K562 (cell line): ENCODE measurements around the gene RAB6C. TPM values are rescaled to one million over a fixed set of nuclear protein-coding genes. Genes with fewer than 3 reads are reported as not detected.

Experiments used
- ATAC-seq: fragments of 200-7000 bp; cut with Tn5 transposase; 3 replicates; pipeline ENCODE4 v1.9.1; 2020; ENCODE audit warnings: moderate library complexity
- BruUV-seq: library from RNA; stranded (reverse); fragments of 400-500 nt; replicated peaks from 2 replicates; lab custom pipeline; 2021; lab: Mats Ljungman, UMichigan
- CTCF ChIA-PET: fragments of 300-600 bp; formaldehyde crosslinking; extraction: SDS; loops from one replicate; lab custom pipeline; 2021; ENCODE audit warnings: low intra/inter-chr PET ratio; lab: Yijun Ruan, JAX
- POLR2A ChIA-PET: fragments of 300-600, 350-650 bp; sonication (Branson Sonifier 250); formaldehyde crosslinking; extraction: SDS; loops from one replicate; lab custom pipeline; 2021; ENCODE audit warnings: antibody characterized with exemption, inconsistent platforms; lab: Yijun Ruan, JAX
- DNase-seq, 4 experiments: peaks; one replicate each; pipeline versions ENCODE4 v3.0.0 to v3.0.0-alpha.2; 2011 to 2018; ENCODE audit warnings: low spot score in 3 of 4, mixed read lengths in 3 of 4; ENCODE audit errors: extremely low read depth in 1 of 4
- FAIRE-seq: peaks from 2 replicates; lab custom pipeline; 2011; peaks lifted over from hg19 to GRCh38; lab: Jason Lieb, UNC
- H2AFZ ChIP-seq: 2 replicates; pipeline ENCODE4 v1.6.0; 2011; ENCODE audit warnings: low read depth, low read length, control low read depth, inconsistent platforms
- H3K27ac ChIP-seq: fragments of 200-600 bp; 3 replicates; pipeline ENCODE4 v1.8.0; 2011; ENCODE audit warnings: low read depth, mild to moderate bottlenecking, control low read depth, inconsistent platforms, low read length, moderate library complexity, mixed read lengths; ENCODE audit errors: extremely low read depth
- H3K27me3 ChIP-seq, 2 experiments: fragments of 300-600 bp in 1 of 2; 2 replicates in 1 of 2; 3 replicates in 1 of 2; pipeline versions ENCODE4 v1.6.0 to v1.8.0; 2011; ENCODE audit warnings: inconsistent platforms in 2 of 2, low read length in 2 of 2, mild to moderate bottlenecking in 1 of 2, mixed read lengths in 1 of 2, moderate library complexity in 1 of 2; ENCODE audit not compliant: control insufficient read depth in 2 of 2, insufficient read depth in 2 of 2
- H3K36me3 ChIP-seq: fragments of 300-600 bp; 3 replicates; pipeline ENCODE4 v1.8.0; 2011; ENCODE audit warnings: mild to moderate bottlenecking, low read length, inconsistent platforms; ENCODE audit not compliant: control insufficient read depth, insufficient read depth
- H3K4me1 ChIP-seq, 2 experiments: fragments of 200-600 bp in 1 of 2; replicated peaks in 1 of 2; 2 replicates in 1 of 2; 3 replicates in 1 of 2; pipeline versions ENCODE4 v1.5.1 to v1.8.0; 2011; ENCODE audit warnings: inconsistent platforms in 2 of 2, low read length in 2 of 2, mild to moderate bottlenecking in 1 of 2, mixed read lengths in 1 of 2, moderate library complexity in 1 of 2; ENCODE audit not compliant: control insufficient read depth in 2 of 2, insufficient read depth in 2 of 2
- H3K4me2 ChIP-seq: 2 replicates; pipeline ENCODE4 v1.6.1; 2011; ENCODE audit warnings: low read length, control low read depth, inconsistent platforms, mixed read lengths; ENCODE audit not compliant: insufficient read depth
- H3K4me3 ChIP-seq: fragments of 200-600 bp; sonication (generic), shearing (Covaris generic); 2 replicates; pipeline ENCODE4 v1.5.1; 2016; ENCODE audit warnings: control low read depth, inconsistent platforms
- H3K79me2 ChIP-seq: fragments of 200-600 bp; 3 replicates; pipeline ENCODE4 v1.8.0; 2011; ENCODE audit warnings: low read length, inconsistent platforms; ENCODE audit not compliant: control insufficient read depth, insufficient read depth
- H3K9ac ChIP-seq, 2 experiments: 2 replicates each; pipeline versions ENCODE4 v1.6.0 to v1.6.1; 2011; ENCODE audit warnings: low read depth in 2 of 2, low read length in 2 of 2, control low read depth in 1 of 2, inconsistent platforms in 1 of 2, mild to moderate bottlenecking in 1 of 2, mixed read lengths in 1 of 2; ENCODE audit not compliant: insufficient read depth in 1 of 2
- H3K9me1 ChIP-seq: one replicate; pipeline ENCODE4 v1.6.0; 2011; ENCODE audit warnings: inconsistent platforms, mild to moderate bottlenecking, low read length, moderate library complexity; ENCODE audit not compliant: control insufficient read depth, insufficient read depth
- H3K9me3 ChIP-seq: replicated peaks from 2 replicates; pipeline ENCODE4 v1.5.1; 2011; ENCODE audit warnings: low read depth, low read length, inconsistent platforms; ENCODE audit not compliant: control insufficient read depth, insufficient read depth
- H4K20me1 ChIP-seq: replicated peaks from 2 replicates; pipeline ENCODE4 v1.6.1; 2011; ENCODE audit warnings: low read length, inconsistent platforms, mixed read lengths; ENCODE audit not compliant: control insufficient read depth, insufficient read depth
- CBFB ChIP-seq: sonication (generic); formaldehyde crosslinking; IDR thresholded peaks from 2 replicates; pipeline ENCODE4 v1.4.0; 2020; ENCODE audit warnings: mild to moderate bottlenecking, missing genetic modification reagents
- E2F3 ChIP-seq: fragments of 250-450 bp; sonication (Bioruptor Pico); IDR thresholded peaks from 2 replicates; pipeline ENCODE4 v1.4.0; 2020; ENCODE audit warnings: mild to moderate bottlenecking
- FOXJ3 ChIP-seq: sonication (generic); formaldehyde crosslinking; IDR thresholded peaks from 2 replicates; pipeline ENCODE4 v1.4.0; 2020; ENCODE audit warnings: mild to moderate bottlenecking, missing genetic modification reagents
- HBP1 ChIP-seq: fragments of 450-650 bp; formaldehyde crosslinking; IDR thresholded peaks from 2 replicates; pipeline ENCODE4 v1.4.0; 2022; ENCODE audit warnings: missing genetic modification characterization
- KHSRP ChIP-seq: fragments of 450-650 bp; IDR thresholded peaks from 2 replicates; pipeline ENCODE4 v1.6.1; 2017
- KLF6 ChIP-seq: fragments of 250-450 bp; sonication (Bioruptor Pico); IDR thresholded peaks from 2 replicates; pipeline ENCODE4 v1.4.0; 2020; ENCODE audit warnings: mild to moderate bottlenecking, moderate library complexity, borderline replicate concordance
- MTA3 ChIP-seq: fragments of 450-650 bp; formaldehyde crosslinking; IDR thresholded peaks from 2 replicates; pipeline ENCODE4 v1.6.1; 2017; ENCODE audit warnings: mild to moderate bottlenecking, borderline replicate concordance
- MTF1 ChIP-seq: fragments of 250-450 bp; sonication (Bioruptor Pico); IDR thresholded peaks from 2 replicates; pipeline ENCODE4 v1.9.0; 2021; ENCODE audit warnings: moderate library complexity, mild to moderate bottlenecking, inconsistent platforms, borderline replicate concordance
- RUNX1 ChIP-seq: sonication (generic); IDR thresholded peaks from 2 replicates; pipeline ENCODE4 v1.6.1; 2016; ENCODE audit warnings: antibody characterized with exemption, low read depth
- SPI1 ChIP-seq: IDR thresholded peaks from 2 replicates; pipeline ENCODE4 v1.6.1; 2011; ENCODE audit warnings: low read depth, low read length, control low read depth, borderline replicate concordance
- TCF3 ChIP-seq: sonication (generic); formaldehyde crosslinking; IDR thresholded peaks from 2 replicates; pipeline ENCODE4 v1.4.0; 2020; ENCODE audit warnings: mild to moderate bottlenecking, missing genetic modification reagents
- ZBTB11 ChIP-seq, 3 experiments: fragments of 200-800 bp in 1 of 3; fragments of 250-450 bp in 1 of 3; fragments of 450-650 bp in 1 of 3; sonication (Bioruptor Pico) in 1 of 3; sonication (Bioruptor generic) in 1 of 3; formaldehyde crosslinking in 1 of 3; IDR thresholded peaks; 2 replicates each; pipeline versions ENCODE4 v1.6.1 to v1.8.0; 2016 to 2022; ENCODE audit warnings: mild to moderate bottlenecking in 2 of 3, missing genetic modification characterization in 2 of 3, missing compliant biosample characterization in 1 of 3, moderate library complexity in 1 of 3
- ZBTB8A ChIP-seq: fragments of 450-650 bp; IDR thresholded peaks from 2 replicates; pipeline ENCODE4 v1.6.1; 2018; ENCODE audit warnings: mild to moderate bottlenecking, moderate library complexity; ENCODE audit not compliant: partially characterized antibody
- ZNF551 ChIP-seq: fragments of 250-450 bp; sonication (Bioruptor Pico); IDR thresholded peaks from 2 replicates; pipeline ENCODE4 v1.5.0; 2021; ENCODE audit warnings: mild to moderate bottlenecking, moderate library complexity
- ZNF583 ChIP-seq: fragments of 250-450 bp; sonication (Bioruptor Pico); IDR thresholded peaks from 2 replicates; pipeline ENCODE4 v1.4.0; 2020
- ZSCAN29 ChIP-seq: fragments of 450-650 bp; IDR thresholded peaks from 2 replicates; pipeline ENCODE4 v1.6.1; 2017
- ZZZ3 ChIP-seq: fragments of 450-650 bp; IDR thresholded peaks from 2 replicates; pipeline ENCODE4 v1.6.1; 2016; ENCODE audit warnings: antibody characterized with exemption, mild to moderate bottlenecking, moderate library complexity
- WGBS: fragments of 100-300 bp; shearing (Covaris generic); methylation state at CpG from one replicate; pipeline ENCODE4 v1.1.6; 2016; ENCODE audit warnings: low coverage, mixed read lengths; ENCODE audit not compliant: insufficient coverage; ENCODE audit errors: missing lambda C conversion rate; 5-methylcytosine and 5-hydroxymethylcytosine counted together
- in situ Hi-C: fragments of 300-500 bp; cut with MboI; formaldehyde crosslinking; loops from 4 replicates; pipeline ENCODE4 v1.15.0; 2018; ENCODE audit warnings: inconsistent platforms, mixed read lengths
- intact Hi-C: fragments of 100-400 bp; cut with micrococcal nuclease; formaldehyde crosslinking; loops from 2 replicates; pipeline ENCODE4 v1.14.2; 2022
- polyA plus RNA-seq, 8 experiments: library from polyadenylated mRNA; depleted of rRNA in 4 of 8; stranded (reverse) in 5 of 8; unstranded in 3 of 8; fragments of >200 nt; fragmentation: Nextera tagmentation in 2 of 8; fragmentation: Illumina TruSeq in 1 of 8; extraction: Ambion mirVana in 2 of 8; extraction: Trizol in 1 of 8; gene quantifications; 2 replicates each; pipeline versions ENCODE4 v1.2.1 to v1.2.3, GENCODE V29; 2011 to 2014; ENCODE audit warnings: inconsistent platforms in 1 of 8, missing spikeins in 1 of 8
- total RNA-seq, 7 experiments: library from RNA; depleted of rRNA in 6 of 7; stranded (reverse); fragments of >200 nt in 6 of 7; fragmentation: Illumina TruSeq in 2 of 7; extraction: Trizol in 2 of 7; gene quantifications; 2 replicates each; pipeline versions ENCODE4 v1.2.1 to v1.2.3, GENCODE V29; 2011 to 2021; ENCODE audit warnings: low replicate concordance in 1 of 7

RAB6C gene
- total and polyA plus RNA-seq, 9 of the 15 experiments (the other 6 are each of a cell fraction or from before 2014, with no cell fraction given), result not detected

DNA sequence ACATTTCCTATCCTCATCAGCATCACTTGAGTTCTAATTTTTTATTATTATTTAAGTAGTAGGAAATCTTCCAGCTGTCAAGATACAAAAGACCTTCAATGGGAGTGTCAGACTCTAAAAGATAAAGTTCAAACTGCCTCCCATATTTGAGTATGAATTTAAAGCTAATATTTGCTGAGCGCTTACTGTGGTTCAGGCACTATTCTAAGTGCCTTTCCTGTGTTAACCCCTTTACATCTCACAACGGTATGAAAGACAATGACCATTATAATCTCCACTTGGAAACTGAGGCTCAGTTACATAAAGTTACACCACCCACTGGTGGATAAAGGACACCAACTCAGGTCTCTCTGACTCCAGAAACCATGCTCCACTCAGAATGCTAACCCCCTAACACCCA is 39.9 kb downstream of the RAB6C start:
- H3K79me2 ChIP-seq, result no peaks in the 10 kb centered on the region
- H3K27ac ChIP-seq, result no peak overlapping the region
- no peaks in the 10 kb centered on the region for H3K27me3 ChIP-seq
- CTCF ChIA-PET, result no interaction called here
- POLR2A ChIA-PET, result no interaction called here
- FAIRE-seq, result no peak
- 0% methylated on average over 2 of the region's 2 CpGs for WGBS
- no peaks in the 10 kb centered on the region for H4K20me1 ChIP-seq
- no TSS peak for BruUV-seq
- H3K4me2 ChIP-seq, result no peak overlapping the region
- TF ChIP-seq ZSCAN29 (no peak), ZNF551 (CRISPR knock-in tag) (no peak), CBFB (CRISPR knock-in tag) (no peak), ZZZ3 (no peak), SPI1 (no peak), HBP1 (CRISPR knock-in tag) (no peak), ZNF583 (no peak), KLF6 (no peak), MTA3 (no peak), RUNX1 (no peak), ZBTB11 (CRISPR knock-in tag; IDR thresholded peaks at IDR 0.05) (no peak), TCF3 (CRISPR knock-in tag) (no peak), E2F3 (CRISPR knock-in tag) (no peak), ZBTB8A (no peak), KHSRP (no peak), FOXJ3 (CRISPR knock-in tag) (no peak), MTF1 (CRISPR knock-in tag) (no peak)
- intact Hi-C loops, result no loop called here
- H3K9ac ChIP-seq, result no peak overlapping the region
- ATAC-seq, result no peak
- in situ Hi-C loops, result no loop called here
- H3K4me3 ChIP-seq, result no peak overlapping the region
- no peaks in the 10 kb centered on the region for H3K4me1 ChIP-seq
- no peak overlapping the region for H2AFZ ChIP-seq
- H3K36me3 ChIP-seq, result no peaks in the 10 kb centered on the region
- H3K9me3 ChIP-seq, result no peaks in the 10 kb centered on the region
- DNase-seq, result no peak
- H3K9me1 ChIP-seq, result no peaks in the 10 kb centered on the region
